Natural killer cell (primary cell): ENCODE results near the gene OR10J5. TPM values are rescaled to one million over a fixed set of nuclear protein-coding genes. Genes with fewer than 3 reads are reported as not detected.

Experiments used
- ATAC-seq, 3 donors: fragments of 150-1000 bp in 2 of 3; fragments of 200-7000 bp in 1 of 3; cut with Tn5 transposase; 1 replicate in 1 of 3; 2 replicates in 2 of 3; pipeline ENCODE4 v1.10.0; 2021; ENCODE audit warnings: mild to moderate bottlenecking in 2 of 3, moderate library complexity in 2 of 3
- DNase-seq, 2 donors: peaks; one replicate each; pipeline versions ENCODE4 v3.0.0 to v3.0.0-alpha.2; 2013 to 2021; ENCODE audit warnings: mixed read lengths in 1 of 2
- H3K27ac ChIP-seq: one replicate; pipeline ENCODE4 v1.5.1; 2013; ENCODE audit warnings: mild to moderate bottlenecking, low read length
- H3K27me3 ChIP-seq: one replicate; pipeline ENCODE4 v1.6.1; 2013; ENCODE audit warnings: low read length; ENCODE audit not compliant: control insufficient read depth, insufficient read depth
- H3K36me3 ChIP-seq: one replicate; pipeline ENCODE4 v1.6.1; 2013; ENCODE audit warnings: low read length; ENCODE audit not compliant: control insufficient read depth, insufficient read depth
- H3K4me1 ChIP-seq: one replicate; pipeline ENCODE4 v1.6.1; 2013; ENCODE audit warnings: low read length; ENCODE audit not compliant: control insufficient read depth, insufficient read depth
- H3K4me3 ChIP-seq: one replicate; pipeline ENCODE4 v1.5.1; 2013; ENCODE audit warnings: low read length
- H3K9me3 ChIP-seq: one replicate; pipeline ENCODE4 v1.6.1; 2013; ENCODE audit warnings: low read length; ENCODE audit not compliant: control insufficient read depth, insufficient read depth
- H3K27ac Mint-ChIP-seq, 2 donors: one replicate each; pipeline ENCODE4 v1.8.0; 2022; ENCODE audit warnings: mild to moderate bottlenecking in 2 of 2, mixed read lengths in 2 of 2, moderate library complexity in 1 of 2
- H3K27me3 Mint-ChIP-seq, 2 donors: one replicate each; pipeline ENCODE4 v1.8.0; 2022; ENCODE audit warnings: low read depth in 2 of 2, mixed read lengths in 2 of 2
- H3K36me3 Mint-ChIP-seq: one replicate; pipeline ENCODE4 v1.8.0; 2022; ENCODE audit warnings: mixed read lengths
- H3K4me1 Mint-ChIP-seq, 2 donors: one replicate each; pipeline ENCODE4 v1.8.0; 2022; ENCODE audit warnings: mixed read lengths in 2 of 2
- H3K4me3 Mint-ChIP-seq: one replicate; pipeline ENCODE4 v1.8.0; 2022; ENCODE audit warnings: mild to moderate bottlenecking, moderate library complexity, mixed read lengths
- H3K9me3 Mint-ChIP-seq, 2 donors: one replicate each; pipeline ENCODE4 v1.8.0; 2022; ENCODE audit warnings: mixed read lengths in 2 of 2
- WGBS: methylation state at CpG from one replicate; pipeline ENCODE4 v1.1.7; 2013; ENCODE audit warnings: missing lambda C conversion rate; ENCODE audit not compliant: insufficient coverage; 5-methylcytosine and 5-hydroxymethylcytosine counted together
- intact Hi-C: fragments of 100-400 bp; cut with micrococcal nuclease; formaldehyde crosslinking; loops from one replicate; pipeline ENCODE4 v1.14.2; 2022
- total RNA-seq, 4 donors: library from RNA; stranded (reverse); fragments of 120-200 nt in 1 of 4; gene quantifications; one replicate each; pipeline versions ENCODE4 v1.2.3 to v1.2.4, GENCODE V29; 2013 to 2022
- TF ChIP-seq, protein P1 (sequence below): fragments of 200-600 bp; IDR thresholded peaks from one replicate; pipeline ENCODE4 v1.8.0; 2022; ENCODE audit warnings: antibody characterized with exemption

OR10J5 gene
- not detected for total RNA-seq
- not detected for total RNA-seq (2013)

DNA sequence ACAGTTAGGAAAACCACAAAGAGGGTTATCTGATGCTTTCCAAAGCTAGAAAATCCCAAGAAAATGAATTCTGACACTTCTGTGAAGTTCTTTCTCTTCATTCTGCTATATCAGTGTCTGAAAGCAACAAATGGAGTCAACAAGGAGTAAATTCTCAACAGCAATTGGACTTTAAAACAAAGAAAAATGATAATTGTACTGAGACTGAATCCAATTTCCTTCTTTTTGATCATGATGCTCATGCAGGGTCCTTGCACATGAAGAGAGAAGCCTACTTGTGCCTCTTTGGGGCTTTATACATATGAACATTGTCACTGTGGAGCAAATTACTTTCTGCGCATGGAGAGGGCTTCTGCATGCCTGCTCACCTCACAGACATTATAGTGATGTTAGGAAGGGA is at the start of gene OR10J5:
Gene OR10J5 (minus strand): TSS at position 101 of the 400 bp plus-strand sequence. CDS start 0 bp downstream, at position 101.
- H3K27ac ChIP-seq, result no peak within 1 kb of the TSS
- WGBS, result no CpG with 5 or more reads among the region's 1 CpG
- Mint-ChIP-seq H3K4me1 (no peaks in the 10 kb centered on the region), H3K4me3 (no peak within 1 kb of the TSS), H3K27me3 (peaks cover 8 to 11% of the 10 kb centered on the region in 2 donors), H3K9me3 (no peaks in the 10 kb centered on the region), H3K27ac (no peak within 1 kb of the TSS), H3K36me3 (no peaks in the 10 kb centered on the region)
- no peaks in the 10 kb centered on the region for H3K27me3 ChIP-seq
- ATAC-seq (no peak), DNase-seq (no peak)
- H3K36me3 ChIP-seq, result no peaks in the 10 kb centered on the region
- no peaks in the 10 kb centered on the region for H3K9me3 ChIP-seq
- intact Hi-C loops, result no loop called here
- H3K4me1 ChIP-seq, result no peaks in the 10 kb centered on the region
- no peak within 1 kb of the TSS for H3K4me3 ChIP-seq
- TF ChIP-seq, protein P1, sequence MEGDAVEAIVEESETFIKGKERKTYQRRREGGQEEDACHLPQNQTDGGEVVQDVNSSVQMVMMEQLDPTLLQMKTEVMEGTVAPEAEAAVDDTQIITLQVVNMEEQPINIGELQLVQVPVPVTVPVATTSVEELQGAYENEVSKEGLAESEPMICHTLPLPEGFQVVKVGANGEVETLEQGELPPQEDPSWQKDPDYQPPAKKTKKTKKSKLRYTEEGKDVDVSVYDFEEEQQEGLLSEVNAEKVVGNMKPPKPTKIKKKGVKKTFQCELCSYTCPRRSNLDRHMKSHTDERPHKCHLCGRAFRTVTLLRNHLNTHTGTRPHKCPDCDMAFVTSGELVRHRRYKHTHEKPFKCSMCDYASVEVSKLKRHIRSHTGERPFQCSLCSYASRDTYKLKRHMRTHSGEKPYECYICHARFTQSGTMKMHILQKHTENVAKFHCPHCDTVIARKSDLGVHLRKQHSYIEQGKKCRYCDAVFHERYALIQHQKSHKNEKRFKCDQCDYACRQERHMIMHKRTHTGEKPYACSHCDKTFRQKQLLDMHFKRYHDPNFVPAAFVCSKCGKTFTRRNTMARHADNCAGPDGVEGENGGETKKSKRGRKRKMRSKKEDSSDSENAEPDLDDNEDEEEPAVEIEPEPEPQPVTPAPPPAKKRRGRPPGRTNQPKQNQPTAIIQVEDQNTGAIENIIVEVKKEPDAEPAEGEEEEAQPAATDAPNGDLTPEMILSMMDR, result no peak

DNA sequence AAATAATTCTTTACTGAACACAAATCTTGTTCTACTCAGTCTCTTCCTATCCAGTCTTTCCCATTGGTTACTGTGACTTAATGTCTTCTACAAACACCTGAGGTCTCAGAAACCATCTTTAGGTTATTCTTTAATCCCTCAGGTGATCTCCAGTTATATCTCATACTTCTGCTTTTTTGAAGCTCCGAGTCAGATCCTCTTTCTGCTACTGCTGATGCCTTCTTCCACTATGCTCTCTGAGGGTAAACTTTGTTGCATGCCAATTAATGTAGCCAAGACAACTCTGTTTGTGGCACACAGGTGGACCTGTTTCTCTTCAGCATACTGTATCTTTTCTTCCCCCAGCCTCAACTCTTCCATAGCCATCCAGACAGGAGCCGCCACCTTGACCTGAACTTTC is 48.7 kb upstream of the OR10J5 start:
- Mint-ChIP-seq H3K36me3 (no peaks in the 10 kb centered on the region), H3K4me1 (no peaks in the 10 kb centered on the region), H3K27ac (no peak overlapping the region), H3K27me3 (peaks cover 16 to 17% of the 10 kb centered on the region in 2 donors), H3K4me3 (no peak overlapping the region), H3K9me3 (no peaks in the 10 kb centered on the region)
- 61% methylated on average over 2 of the region's 2 CpGs for WGBS
- H3K9me3 ChIP-seq, result no peaks in the 10 kb centered on the region
- no peaks in the 10 kb centered on the region for H3K27me3 ChIP-seq
- ATAC-seq (no peak), DNase-seq (no peak)
- no peaks in the 10 kb centered on the region for H3K4me1 ChIP-seq
- H3K36me3 ChIP-seq, result no peaks in the 10 kb centered on the region
- no peak overlapping the region for H3K4me3 ChIP-seq
- TF ChIP-seq, protein P1, result no peak
- H3K27ac ChIP-seq, result no peak overlapping the region
- intact Hi-C loops, result no loop called here

GRCh38 chr1:159581422-159581821 is 45.6 kb upstream of the OR10J5 start:
- H3K27ac Mint-ChIP-seq, result no peak overlapping the region
- H3K27me3 Mint-ChIP-seq, result peaks cover 15 to 34% of the 10 kb centered on the region in 2 donors
- 83% methylated on average over 1 of the region's 1 CpG for WGBS
- intact Hi-C loops, result no loop called here
- no peaks in the 10 kb centered on the region for H3K9me3 Mint-ChIP-seq
- no peaks in the 10 kb centered on the region for H3K9me3 ChIP-seq
- TF ChIP-seq, protein P1, result no peak
- H3K4me1 ChIP-seq, result no peaks in the 10 kb centered on the region
- no peak overlapping the region for H3K4me3 Mint-ChIP-seq
- no peaks in the 10 kb centered on the region for H3K4me1 Mint-ChIP-seq
- H3K36me3 ChIP-seq, result no peaks in the 10 kb centered on the region
- no peaks in the 10 kb centered on the region for H3K36me3 Mint-ChIP-seq
- DNase-seq (no peak), ATAC-seq (no peak)
- no peak overlapping the region for H3K27ac ChIP-seq
- H3K4me3 ChIP-seq, result no peak overlapping the region
- H3K27me3 ChIP-seq, result peaks cover 2% of the 10 kb centered on the region

- H3K9me3 ChIP-seq, result no peaks in the 10 kb centered on the region
- H3K4me1 ChIP-seq, result no peaks in the 10 kb centered on the region
- H3K36me3 Mint-ChIP-seq, result no peaks in the 10 kb centered on the region
- H3K4me3 ChIP-seq, result no peak overlapping the region
- no peak overlapping the region for H3K4me3 Mint-ChIP-seq
- no peak overlapping the region for H3K27ac Mint-ChIP-seq
- peaks cover 2% of the 10 kb centered on the region for H3K27me3 ChIP-seq
- TF ChIP-seq, protein P1, result no peak
- WGBS, result no CpG with 5 or more reads among the region's 3 CpGs
- no peaks in the 10 kb centered on the region for H3K36me3 ChIP-seq
- no peaks in the 10 kb centered on the region for H3K9me3 Mint-ChIP-seq
- peaks cover 15 to 39% of the 10 kb centered on the region in 2 donors for H3K27me3 Mint-ChIP-seq
- DNase-seq, result no peak
- intact Hi-C loops, result no loop called here
- no peak overlapping the region for H3K27ac ChIP-seq
- no peak for ATAC-seq
- H3K4me1 Mint-ChIP-seq, result no peaks in the 10 kb centered on the region
Observed at GRCh38 chr1:159580340-159580739, 44.5 kb upstream of the OR10J5 start.
